BE2C (cell line): ENCODE results near the gene CD34.
"Not testable (repeated sequence)": the region's sequence is repeated elsewhere in the genome, so short reads cannot be mapped to it uniquely, and the experiment has no call there.

ENCODE experiments used
- DNase-seq: peaks from one replicate; pipeline ENCODE4 v3.0.0-alpha.2; 2020
- H3K27me3 ChIP-seq: fragments of 250-450 bp; sonication (Bioruptor Pico); 2 replicates; pipeline ENCODE4 v1.5.1; 2020; ENCODE audit warnings: mild to moderate bottlenecking
- H3K36me3 ChIP-seq: fragments of 250-450 bp; sonication (Bioruptor Pico); 2 replicates; pipeline ENCODE4 v1.5.1; 2020; ENCODE audit warnings: mild to moderate bottlenecking
- H3K4me1 ChIP-seq: fragments of 250-450 bp; sonication (Bioruptor Pico); 2 replicates; pipeline ENCODE4 v1.5.1; 2020
- H3K4me3 ChIP-seq: 2 replicates; pipeline ENCODE4 v1.5.1; 2011; ENCODE audit warnings: low read depth, low read length
- H3K9me3 ChIP-seq: fragments of 250-450 bp; sonication (Bioruptor Pico); 2 replicates; pipeline ENCODE4 v1.5.1; 2020
- TF ChIP-seq, protein P1 (sequence below): IDR thresholded peaks from 2 replicates; pipeline ENCODE4 v1.5.1; 2012; ENCODE audit warnings: mild to moderate bottlenecking, low read depth, low read length

Gene CD34

DNA sequence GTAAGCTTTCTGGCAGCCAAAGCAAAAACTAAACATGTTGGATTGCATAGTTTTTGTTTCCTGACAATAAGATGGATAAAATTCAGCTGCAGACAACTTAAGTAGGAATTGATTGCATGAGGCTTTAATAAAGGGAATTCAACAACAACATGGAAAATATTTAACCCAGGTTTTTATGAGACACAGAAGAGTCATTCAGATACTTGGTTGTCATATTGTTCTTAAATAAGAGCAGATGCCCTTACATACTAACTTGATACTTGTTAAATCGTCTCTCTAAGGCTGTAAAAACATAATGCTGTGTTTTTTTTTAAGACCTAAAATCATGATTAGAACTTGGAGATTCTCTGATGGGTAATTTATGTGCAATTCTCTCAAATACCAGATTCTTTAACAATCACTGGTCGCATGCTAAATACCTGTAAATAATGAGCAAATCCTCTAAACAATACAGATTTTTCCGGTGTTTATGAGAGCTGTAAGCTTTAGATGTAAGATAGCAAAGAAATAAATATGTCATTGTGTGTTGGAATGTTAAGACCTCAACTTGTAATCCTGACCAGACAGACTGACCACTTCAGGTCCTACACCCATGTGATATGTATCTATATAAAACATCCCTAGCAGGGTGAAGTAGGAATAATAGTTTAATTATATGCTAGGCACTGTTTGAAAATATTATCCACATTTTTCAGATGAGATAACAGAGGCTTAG lies 37.8 kb upstream of the CD34 start:
- DNase-seq, result no peak
- TF ChIP-seq, protein P1, sequence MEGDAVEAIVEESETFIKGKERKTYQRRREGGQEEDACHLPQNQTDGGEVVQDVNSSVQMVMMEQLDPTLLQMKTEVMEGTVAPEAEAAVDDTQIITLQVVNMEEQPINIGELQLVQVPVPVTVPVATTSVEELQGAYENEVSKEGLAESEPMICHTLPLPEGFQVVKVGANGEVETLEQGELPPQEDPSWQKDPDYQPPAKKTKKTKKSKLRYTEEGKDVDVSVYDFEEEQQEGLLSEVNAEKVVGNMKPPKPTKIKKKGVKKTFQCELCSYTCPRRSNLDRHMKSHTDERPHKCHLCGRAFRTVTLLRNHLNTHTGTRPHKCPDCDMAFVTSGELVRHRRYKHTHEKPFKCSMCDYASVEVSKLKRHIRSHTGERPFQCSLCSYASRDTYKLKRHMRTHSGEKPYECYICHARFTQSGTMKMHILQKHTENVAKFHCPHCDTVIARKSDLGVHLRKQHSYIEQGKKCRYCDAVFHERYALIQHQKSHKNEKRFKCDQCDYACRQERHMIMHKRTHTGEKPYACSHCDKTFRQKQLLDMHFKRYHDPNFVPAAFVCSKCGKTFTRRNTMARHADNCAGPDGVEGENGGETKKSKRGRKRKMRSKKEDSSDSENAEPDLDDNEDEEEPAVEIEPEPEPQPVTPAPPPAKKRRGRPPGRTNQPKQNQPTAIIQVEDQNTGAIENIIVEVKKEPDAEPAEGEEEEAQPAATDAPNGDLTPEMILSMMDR, result no peak

DNA sequence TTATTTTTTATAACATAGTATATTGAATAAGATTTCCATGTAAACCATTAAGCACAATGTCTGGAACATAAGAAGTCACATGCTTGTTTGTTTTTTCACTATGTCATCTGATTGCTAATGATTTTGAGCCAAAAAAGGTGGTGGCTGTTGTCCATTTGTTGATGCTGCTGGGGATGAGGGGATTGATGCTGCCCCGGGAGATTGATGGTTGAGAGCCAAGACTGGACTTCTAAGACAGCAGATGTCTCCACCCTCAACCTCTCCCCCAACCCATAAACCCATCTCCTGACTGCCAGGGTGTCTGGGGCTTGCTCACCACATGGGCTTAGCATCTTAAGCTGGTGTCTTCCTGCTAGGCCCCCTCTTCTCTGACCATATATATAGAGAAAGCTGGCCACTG lies 35.8 kb upstream of the CD34 start:
- H3K36me3 ChIP-seq, result no peaks in the 10 kb centered on the region
- peaks cover 6% of the 10 kb centered on the region; the same call in 1 of the 2 replicates for H3K4me1 ChIP-seq
- H3K4me3 ChIP-seq, result no peak overlapping the region
- no peak for DNase-seq
- no peaks in the 10 kb centered on the region for H3K9me3 ChIP-seq
- TF ChIP-seq, protein P1, result no peak
- no peaks in the 10 kb centered on the region for H3K27me3 ChIP-seq

More for the DNA sequence above, 37.8 kb upstream of the CD34 start:
- H3K4me1 ChIP-seq, result peaks cover 6% of the 10 kb centered on the region; the same call in 1 of the 2 replicates
- no peak overlapping the region for H3K4me3 ChIP-seq
- no peaks in the 10 kb centered on the region for H3K27me3 ChIP-seq
- H3K9me3 ChIP-seq, result no peaks in the 10 kb centered on the region
- H3K36me3 ChIP-seq, result no peaks in the 10 kb centered on the region

GRCh38 chr1:207944571-207944970 lies 33.6 kb upstream of the CD34 start:
- Histone ChIP-seq H3K4me3 (no peak overlapping the region), H3K36me3 (no peaks in the 10 kb centered on the region), H3K9me3 (no peaks in the 10 kb centered on the region), H3K4me1 (peaks cover 4% of the 10 kb centered on the region; the same call in 1 of the 2 replicates), H3K27me3 (no peaks in the 10 kb centered on the region)
- DNase-seq, result no peak
- TF ChIP-seq, protein P1, result no peak

DNA sequence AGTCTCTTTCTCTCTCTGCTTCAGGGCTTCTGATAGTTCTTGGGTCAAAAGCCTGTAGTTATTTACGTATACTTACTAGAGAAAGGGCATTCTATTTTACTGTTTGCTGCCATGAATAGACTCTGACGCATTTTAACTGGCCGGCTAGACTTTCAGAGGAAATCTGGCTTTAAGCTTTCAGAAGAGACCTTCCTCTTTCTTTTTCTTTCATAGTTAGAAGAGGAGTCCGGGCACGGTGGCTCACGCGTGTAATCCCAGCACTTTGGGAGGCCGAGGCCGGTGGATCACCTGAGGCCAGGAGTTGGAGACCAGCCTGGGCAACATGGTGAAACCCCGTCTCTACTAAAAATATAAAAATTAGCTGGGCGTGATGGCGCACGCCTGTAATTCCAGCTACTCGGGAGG lies 31.4 kb upstream of the CD34 start:
- not testable (repeated sequence) for H3K4me3 ChIP-seq, DNase-seq, H3K4me1 ChIP-seq, H3K36me3 ChIP-seq, H3K27me3 ChIP-seq, H3K9me3 ChIP-seq

DNA sequence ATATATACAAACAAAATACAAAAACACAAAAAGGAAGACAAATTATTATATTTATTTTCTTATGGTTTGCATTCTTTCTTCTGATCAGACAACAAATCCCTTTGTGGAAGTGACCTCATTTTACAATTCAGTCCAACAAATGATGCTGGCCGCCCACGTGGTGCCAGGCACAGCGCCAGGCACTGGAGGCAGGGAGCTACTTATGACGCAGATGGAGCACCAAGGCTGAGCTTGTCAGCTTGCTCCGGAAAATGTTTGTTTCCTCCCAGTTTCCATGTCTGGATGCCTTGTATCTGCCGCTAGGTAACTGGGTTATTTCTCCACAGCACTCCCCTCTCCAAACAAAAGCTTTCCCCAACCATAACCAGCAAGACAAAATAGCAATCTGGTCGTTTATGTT lies 30.7 kb upstream of the CD34 start:
- Histone ChIP-seq H3K27me3 (no peaks in the 10 kb centered on the region), H3K4me1 (no peaks in the 10 kb centered on the region), H3K36me3 (no peaks in the 10 kb centered on the region), H3K9me3 (no peaks in the 10 kb centered on the region), H3K4me3 (no peak overlapping the region)
- TF ChIP-seq, protein P1, result no peak
- no peak for DNase-seq

DNA sequence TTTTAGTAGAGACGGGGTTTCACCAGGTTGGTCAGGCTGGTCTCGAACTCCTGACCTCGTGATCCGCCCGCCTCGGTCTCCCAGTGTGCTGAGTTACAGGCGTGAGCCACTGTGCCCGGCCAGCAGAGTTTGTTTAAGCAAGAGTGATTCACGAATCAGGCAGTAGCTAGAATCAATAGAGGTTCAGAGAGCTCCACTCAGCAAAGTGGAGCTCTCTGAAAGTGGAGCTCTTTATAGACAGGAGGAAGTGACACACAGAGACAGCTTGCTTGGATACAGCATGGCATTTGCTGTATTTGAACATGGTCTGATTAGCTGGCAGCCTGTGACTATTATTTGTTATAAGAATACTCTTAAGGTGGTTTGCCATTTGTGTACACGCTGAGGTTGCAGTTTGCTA lies 27.1 kb upstream of the CD34 start:
- H3K36me3 ChIP-seq, result no peaks in the 10 kb centered on the region
- no peak for DNase-seq
- no peaks in the 10 kb centered on the region for H3K9me3 ChIP-seq
- TF ChIP-seq, protein P1, result no peak
- no peaks in the 10 kb centered on the region for H3K4me1 ChIP-seq
- H3K27me3 ChIP-seq, result no peaks in the 10 kb centered on the region
- H3K4me3 ChIP-seq, result no peak overlapping the region
